ENCODE results near the gene IL4I1. TPM values are rescaled to one million over a fixed set of nuclear protein-coding genes. Genes with fewer than 3 reads are reported as not detected.

Gene IL4I1
- total RNA-seq, 1 donor from 2014 or later = not detected

- peaks cover 40% of the 10 kb centered on the region for H3K4me1 ChIP-seq
- H3K36me3 ChIP-seq = peaks cover 0 to 31% of the 10 kb centered on the region in 2 donors
- H3K27me3 ChIP-seq = no peaks in the 10 kb centered on the region
- no peaks in the 10 kb centered on the region for H3K9me3 ChIP-seq
- DNase-seq (ENCODE audit: extremely low spot score in 2 of 2) = no peak
- no peak overlapping the region for H3K27ac ChIP-seq
- intact Hi-C loops (cut with DNase I) = loop anchor here (2.0 kb wide), 1 partner anchor 27 kb away; the partner anchor contains the start of gene IL4I1
- no peak for TF ChIP-seq POLR2AphosphoS5 (IDR thresholded peaks at IDR 0.05; ENCODE audit: insufficient read depth in 1 of 2, low read depth in 1 of 2)
- TF ChIP-seq POLR2A (IDR thresholded peaks at IDR 0.05) = no peak
- TF ChIP-seq CTCF (IDR thresholded peaks at IDR 0.05) = no peak
- no peak overlapping the region for H3K4me3 ChIP-seq
Observed at GRCh38 chr19:49923055-49924003, 26.6 kb upstream of the IL4I1 start.

- intact Hi-C loops (cut with DNase I) = loop anchor here (2.0 kb wide), 1 partner anchor 25 kb away; the partner anchor contains the start of gene IL4I1
- H3K27ac ChIP-seq = no peak overlapping the region
- H3K9me3 ChIP-seq = no peaks in the 10 kb centered on the region
- H3K4me1 ChIP-seq = peaks cover 28% of the 10 kb centered on the region
- H3K27me3 ChIP-seq = no peaks in the 10 kb centered on the region
- DNase-seq (ENCODE audit: extremely low spot score in 2 of 2) = no peak
- H3K4me3 ChIP-seq = no peak overlapping the region
- peaks cover 0 to 31% of the 10 kb centered on the region in 2 donors for H3K36me3 ChIP-seq
- TF ChIP-seq CTCF (IDR thresholded peaks at IDR 0.05) (no peak), POLR2AphosphoS5 (IDR thresholded peaks at IDR 0.05; ENCODE audit: insufficient read depth in 1 of 2, low read depth in 1 of 2) (no peak), POLR2A (IDR thresholded peaks at IDR 0.05) (no peak)
Observed at GRCh38 chr19:49921871-49922795, 25.4 kb upstream of the IL4I1 start.

- TF ChIP-seq CTCF (IDR thresholded peaks at IDR 0.05) (no peak), POLR2AphosphoS5 (IDR thresholded peaks at IDR 0.05; ENCODE audit: insufficient read depth in 1 of 2, low read depth in 1 of 2) (no peak), POLR2A (IDR thresholded peaks at IDR 0.05) (no peak)
- Histone ChIP-seq H3K4me3 (no peak overlapping the region), H3K27ac (no peak overlapping the region), H3K36me3 (peaks cover 0 to 26% of the 10 kb centered on the region in 2 donors), H3K4me1 (peaks cover 20% of the 10 kb centered on the region), H3K27me3 (no peaks in the 10 kb centered on the region), H3K9me3 (no peaks in the 10 kb centered on the region)
- DNase-seq (ENCODE audit: extremely low spot score in 2 of 2) = no peak
- intact Hi-C loops (cut with DNase I) = no loop called here
Observed at GRCh38 chr19:49920624-49921363, 24.1 kb upstream of the IL4I1 start.

GRCh38 chr19:49918089-49918488, 21.4 kb upstream of the IL4I1 start:
- Histone ChIP-seq H3K9me3 (no peaks in the 10 kb centered on the region), H3K27ac (no peak overlapping the region), H3K4me3 (no peak overlapping the region), H3K36me3 (peaks cover 0 to 14% of the 10 kb centered on the region in 2 donors), H3K4me1 (peaks cover 6% of the 10 kb centered on the region), H3K27me3 (no peaks in the 10 kb centered on the region)
- DNase-seq (ENCODE audit: extremely low spot score in 2 of 2) = no peak
- intact Hi-C loops (cut with DNase I) = no loop called here
- no peak for TF ChIP-seq CTCF (IDR thresholded peaks at IDR 0.05)
- no peak for TF ChIP-seq POLR2AphosphoS5 (IDR thresholded peaks at IDR 0.05; ENCODE audit: insufficient read depth in 1 of 2, low read depth in 1 of 2)
- no peak for TF ChIP-seq POLR2A (IDR thresholded peaks at IDR 0.05)
